Dermis microvascular lymphatic vessel endothelial cell (primary cell): ENCODE data around the gene ATG10. TPM values are rescaled to one million over a fixed set of nuclear protein-coding genes. Genes with fewer than 3 reads are reported as not detected.
"Not testable (repeated sequence)": the region's sequence is repeated elsewhere in the genome, so short reads cannot be mapped to it uniquely, and the experiment has no call there.

Experiments used
- DNase-seq, 2 donors: peaks; one replicate each; pipeline versions ENCODE4 v3.0.0 to v3.0.0-alpha.2; 2010; ENCODE audit warnings: low read depth in 2 of 2
- total RNA-seq: library from RNA; depleted of rRNA; stranded (reverse); fragments of >200 nt; gene quantifications from 2 replicates; pipeline ENCODE4 v1.2.1, GENCODE V29; 2014

ATG10 gene
- total RNA-seq, 1 donor from 2014 or later, result 5.5 TPM

GRCh38 chr5:82054004-82054710 lies 82.3 kb downstream of the ATG10 start:
- no peak for DNase-seq

DNA sequence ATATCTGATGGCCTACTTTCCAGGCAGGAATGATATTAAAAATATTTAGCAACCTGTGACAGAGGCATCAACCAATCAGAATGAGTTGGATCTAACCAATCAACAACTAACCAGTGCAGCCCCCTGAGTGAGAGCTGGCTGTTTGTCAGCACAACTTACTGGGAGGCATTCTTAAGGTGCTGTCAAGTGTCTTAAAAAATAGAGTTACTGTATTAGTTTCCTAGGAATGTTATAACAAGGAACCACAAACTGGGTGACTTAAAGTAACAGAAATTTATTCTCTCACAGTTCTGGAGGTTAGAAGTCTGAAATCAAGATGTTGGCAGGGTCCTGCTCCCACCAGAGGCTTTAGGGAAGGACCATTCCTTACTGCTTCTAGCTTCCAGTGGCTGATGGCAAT lies 85.2 kb downstream of the ATG10 start:
- no peak for DNase-seq

DNA sequence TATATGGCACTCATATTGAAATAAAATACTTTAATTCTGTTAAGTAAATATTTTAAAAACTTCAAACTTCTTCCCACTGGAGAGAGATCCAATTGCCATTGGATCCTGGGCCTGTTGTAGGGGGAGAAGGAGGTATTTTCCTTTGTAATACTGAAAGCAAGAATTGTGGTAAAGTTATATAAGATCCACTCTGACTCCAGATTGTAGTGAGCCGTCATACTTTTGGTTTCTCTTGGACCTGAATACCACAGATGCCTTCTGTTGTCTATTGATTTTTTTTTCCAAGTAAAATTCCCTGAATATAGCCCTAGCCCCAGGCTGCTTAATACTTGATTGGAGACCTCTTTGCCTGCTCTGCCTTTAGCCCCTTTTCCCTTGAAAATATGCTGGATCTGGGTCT lies 86.9 kb downstream of the ATG10 start:
- no peak for DNase-seq

- no peak for DNase-seq
Observed at GRCh38 chr5:82066791-82067190, 95.0 kb downstream of the ATG10 start.

GRCh38 chr5:82068042-82068441 lies 96.2 kb downstream of the ATG10 start:
- not testable (repeated sequence) for DNase-seq

GRCh38 chr5:82068723-82069122 lies 96.9 kb downstream of the ATG10 start:
- DNase-seq, result no peak

DNA sequence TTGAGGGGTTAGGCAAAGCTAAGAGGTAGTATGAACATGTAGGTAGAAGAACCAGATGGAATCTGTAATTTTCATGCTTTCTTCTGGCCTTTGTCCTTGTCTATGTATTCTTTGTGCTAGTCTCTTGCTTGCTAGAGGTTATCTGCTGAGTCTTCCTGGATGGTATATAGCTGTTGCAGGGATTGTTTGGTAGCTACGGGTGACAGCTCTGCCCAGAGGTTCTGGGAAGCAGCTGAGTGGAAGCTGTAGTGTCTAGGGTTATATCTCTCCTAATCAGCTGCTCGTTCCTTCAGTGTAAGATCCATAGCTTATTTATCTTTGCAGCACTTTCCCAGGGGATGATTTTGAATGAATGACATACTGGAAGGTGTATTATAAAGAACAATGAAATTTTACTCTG lies 100.3 kb downstream of the ATG10 start:
- DNase-seq, result no peak

- no peak for DNase-seq
Observed at GRCh38 chr5:82073179-82073578, 101.4 kb downstream of the ATG10 start.

GRCh38 chr5:82074950-82075349 lies 103.1 kb downstream of the ATG10 start:
- DNase-seq, result no peak

GRCh38 chr5:82077496-82077895 lies 105.7 kb downstream of the ATG10 start:
- no peak for DNase-seq

DNA sequence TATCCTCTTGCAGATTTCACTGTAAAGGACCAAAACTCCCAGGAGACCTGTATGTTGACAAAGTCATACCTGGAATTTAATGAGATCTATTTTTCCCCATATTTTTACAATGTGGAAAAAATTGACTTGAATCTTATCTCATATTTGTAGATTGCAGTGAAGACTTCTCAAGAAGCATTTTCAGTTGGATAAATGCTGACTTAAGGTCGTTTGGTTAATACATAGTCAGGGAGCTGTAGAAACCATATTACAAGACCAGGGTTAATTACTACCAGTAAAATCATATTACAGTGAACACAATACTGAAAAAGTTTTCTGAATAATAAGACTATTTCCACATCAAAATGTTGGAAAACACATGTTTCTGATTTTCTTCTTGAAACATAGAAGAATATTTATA lies 119.8 kb downstream of the ATG10 start:
- no peak for DNase-seq

- DNase-seq, result no peak
Observed at GRCh38 chr5:82095536-82095935, 123.7 kb downstream of the ATG10 start.

- DNase-seq, result no peak
Observed at GRCh38 chr5:82096249-82096648, 124.4 kb downstream of the ATG10 start.

GRCh38 chr5:82100303-82101077 lies 128.7 kb downstream of the ATG10 start:
- no peak for DNase-seq

- no peak for DNase-seq
Observed at GRCh38 chr5:82104872-82105271, 133.0 kb downstream of the ATG10 start.

- peak in 1 of 2 donors; percentile 20 for DNase-seq
Observed at GRCh38 chr5:82105457-82105856, 133.6 kb downstream of the ATG10 start.

- DNase-seq, result peak in 1 of 2 donors; percentile 20
Observed at GRCh38 chr5:82106207-82106606, 134.4 kb downstream of the ATG10 start.

GRCh38 chr5:82106756-82107155 lies 134.9 kb downstream of the ATG10 start:
- DNase-seq, result peak; percentile 15 to 20

GRCh38 chr5:82107267-82107666 lies 135.4 kb downstream of the ATG10 start:
- peak in 1 of 2 donors; percentile 25 for DNase-seq

DNA sequence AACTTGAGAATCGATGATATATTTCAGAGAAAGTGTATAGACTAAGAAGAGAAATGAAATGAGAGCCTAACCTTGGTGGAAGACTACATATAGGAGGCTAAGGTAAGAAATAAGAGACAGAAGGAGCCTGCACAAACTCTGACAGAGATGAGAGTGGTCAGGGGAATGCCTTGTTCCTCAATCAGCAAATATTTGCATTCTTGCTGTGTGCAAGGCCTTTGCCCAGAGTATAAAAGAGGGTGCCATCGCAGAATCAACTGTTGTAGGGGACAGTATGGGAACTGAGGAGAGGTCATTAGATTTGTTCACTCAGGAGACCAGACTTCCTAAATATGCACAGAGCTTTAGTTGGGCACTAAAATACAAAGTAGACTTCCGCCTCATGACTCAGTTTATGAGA lies 137.2 kb downstream of the ATG10 start:
- DNase-seq, result no peak

DNA sequence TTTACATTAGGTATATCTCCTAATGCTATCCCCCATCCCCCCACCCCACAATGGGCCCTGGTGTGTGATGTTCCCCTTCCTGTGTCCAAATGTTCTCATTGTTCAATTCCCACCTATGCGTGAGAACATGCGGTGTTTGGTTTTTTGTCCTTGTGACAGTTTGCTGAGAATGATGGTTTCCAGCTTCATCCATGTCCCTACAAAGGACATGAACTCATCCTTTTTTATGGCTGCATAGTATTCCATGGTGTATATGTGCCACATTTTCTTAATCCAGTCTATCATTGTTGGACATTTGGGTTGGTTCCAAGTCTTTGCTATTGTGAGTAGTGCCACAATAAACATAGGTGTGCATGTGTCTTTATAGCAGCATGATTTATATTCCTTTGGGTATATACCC lies 138.1 kb downstream of the ATG10 start:
- not testable (repeated sequence) for DNase-seq

DNA sequence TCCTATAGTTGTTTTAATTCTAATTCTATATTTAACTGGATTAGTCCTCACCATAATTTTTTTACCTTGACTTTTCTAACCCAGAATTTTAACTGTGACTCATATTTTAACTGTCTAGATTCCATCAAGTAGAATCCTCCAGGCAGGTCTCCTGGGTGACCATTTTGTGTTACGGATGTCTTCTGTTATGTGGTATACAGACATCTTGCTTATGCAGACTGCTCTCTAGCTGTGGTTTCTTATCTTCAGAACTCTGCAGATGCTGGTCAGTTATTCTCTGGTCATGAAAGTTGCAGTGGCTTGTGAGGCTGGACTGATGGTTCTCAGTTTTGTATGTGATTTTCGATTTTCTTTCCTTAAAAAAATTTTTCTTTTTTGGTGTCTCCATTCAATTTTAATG lies 139.4 kb downstream of the ATG10 start:
- no peak for DNase-seq

- DNase-seq, result no peak
Observed at GRCh38 chr5:82115858-82116257, 144.0 kb downstream of the ATG10 start.
